ENCODE results near the gene WNT6.

- no peak for TF ChIP-seq CTCF (conservative IDR thresholded peaks at IDR 0.05; ENCODE audit: low read depth, low read length)
- no peak for TF ChIP-seq EZH2 (IDR thresholded peaks at IDR 0.05; ENCODE audit: low read length, unreplicated experiment)
- TF ChIP-seq EZH2phosphoT487 (IDR thresholded peaks at IDR 0.05; ENCODE audit: borderline replicate concordance, low read length), result no peak
Measured at GRCh38 chr2:218820746-218821369, 38.7 kb upstream of the WNT6 start.

Measured in PC-3 (cell line).